Activated CD4-positive, alpha-beta T cell treated with anti-CD3 and anti-CD28 coated beads, Interleukin-2, Interleukin-6, amounts not matched to agents 100 ng/mL and 50 ng/mL, durations not matched to agents 16 hours and 8 hours (primary cell): ENCODE results near the gene SLC5A8.

Experiments
- DNase-seq: peaks from one replicate; pipeline ENCODE4 v3.0.0-alpha.2; 2020

Gene SLC5A8

GRCh38 chr12:101209319-101210302, at the start of gene SLC5A8:
SLC5A8 (minus strand) TSS chr12:101210238; CDS start chr12:101209848, 390 bp downstream.
- DNase-seq: no peak

GRCh38 chr12:101257357-101257756, 47.3 kb upstream of the SLC5A8 start:
- DNase-seq: no peak

- DNase-seq: no peak
Observed at GRCh38 chr12:101256266-101256665, 46.2 kb upstream of the SLC5A8 start.

- DNase-seq: no peak
Observed at GRCh38 chr12:101243616-101244015, 33.6 kb upstream of the SLC5A8 start.

GRCh38 chr12:101243074-101243473, 33.0 kb upstream of the SLC5A8 start:
- no peak for DNase-seq

GRCh38 chr12:101238800-101239329, 28.8 kb upstream of the SLC5A8 start:
- no peak for DNase-seq

- no peak for DNase-seq
Observed at GRCh38 chr12:101238306-101238705, 28.3 kb upstream of the SLC5A8 start.

GRCh38 chr12:101235686-101236085, 25.6 kb upstream of the SLC5A8 start:
- no peak for DNase-seq

- no peak for DNase-seq
Observed at GRCh38 chr12:101231636-101232035, 21.6 kb upstream of the SLC5A8 start.

- DNase-seq: no peak
Observed at GRCh38 chr12:101230547-101230946, 20.5 kb upstream of the SLC5A8 start.

GRCh38 chr12:101229841-101230241, 19.8 kb upstream of the SLC5A8 start:
- no peak for DNase-seq

GRCh38 chr12:101221301-101221700, 11.3 kb upstream of the SLC5A8 start:
- no peak for DNase-seq

GRCh38 chr12:101216810-101217209, 6.8 kb upstream of the SLC5A8 start:
- no peak for DNase-seq

- DNase-seq: no peak
Observed at GRCh38 chr12:101207086-101207780, 2.8 kb downstream of the SLC5A8 start.

GRCh38 chr12:101204602-101205304, 5.3 kb downstream of the SLC5A8 start:
- DNase-seq: no peak

GRCh38 chr12:101200824-101201223, 9.2 kb downstream of the SLC5A8 start:
- DNase-seq: no peak

- no peak for DNase-seq
Observed at GRCh38 chr12:101200145-101200544, 9.9 kb downstream of the SLC5A8 start.

- DNase-seq: no peak
Observed at GRCh38 chr12:101186291-101186690, 23.7 kb downstream of the SLC5A8 start.

- DNase-seq: no peak
Observed at GRCh38 chr12:101181776-101182175, 28.3 kb downstream of the SLC5A8 start.

GRCh38 chr12:101174541-101174940, 35.5 kb downstream of the SLC5A8 start:
- no peak for DNase-seq

- DNase-seq: no peak
Observed at GRCh38 chr12:101173197-101173749, 36.8 kb downstream of the SLC5A8 start.

GRCh38 chr12:101172316-101172715, 37.7 kb downstream of the SLC5A8 start:
- DNase-seq: no peak

- DNase-seq: no peak
Observed at GRCh38 chr12:101168001-101168400, 42.0 kb downstream of the SLC5A8 start.
